Coronary artery (tissue), 2 donors: Measurements from ENCODE around the gene NEAT1.

Source experiments
- DNase-seq: peaks from one replicate; pipeline ENCODE4 v3.0.0-alpha.2; 2017; ENCODE audit warnings: low spot score
- H3K27ac ChIP-seq, 2 donors: fragments of 200-600 bp; sonication (generic); one replicate each; pipeline ENCODE4 v1.5.1; 2016 to 2019
- H3K4me3 ChIP-seq: fragments of 200-600 bp; sonication (generic); 2 replicates; pipeline ENCODE4 v1.5.1; 2016; ENCODE audit warnings: mild to moderate bottlenecking, moderate library complexity
- TF ChIP-seq, protein P1 (sequence below): fragments of 200-600 bp; sonication (generic); IDR thresholded peaks from one replicate; pipeline ENCODE4 v1.5.1; 2019; ENCODE audit warnings: antibody characterized with exemption

Gene NEAT1

DNA sequence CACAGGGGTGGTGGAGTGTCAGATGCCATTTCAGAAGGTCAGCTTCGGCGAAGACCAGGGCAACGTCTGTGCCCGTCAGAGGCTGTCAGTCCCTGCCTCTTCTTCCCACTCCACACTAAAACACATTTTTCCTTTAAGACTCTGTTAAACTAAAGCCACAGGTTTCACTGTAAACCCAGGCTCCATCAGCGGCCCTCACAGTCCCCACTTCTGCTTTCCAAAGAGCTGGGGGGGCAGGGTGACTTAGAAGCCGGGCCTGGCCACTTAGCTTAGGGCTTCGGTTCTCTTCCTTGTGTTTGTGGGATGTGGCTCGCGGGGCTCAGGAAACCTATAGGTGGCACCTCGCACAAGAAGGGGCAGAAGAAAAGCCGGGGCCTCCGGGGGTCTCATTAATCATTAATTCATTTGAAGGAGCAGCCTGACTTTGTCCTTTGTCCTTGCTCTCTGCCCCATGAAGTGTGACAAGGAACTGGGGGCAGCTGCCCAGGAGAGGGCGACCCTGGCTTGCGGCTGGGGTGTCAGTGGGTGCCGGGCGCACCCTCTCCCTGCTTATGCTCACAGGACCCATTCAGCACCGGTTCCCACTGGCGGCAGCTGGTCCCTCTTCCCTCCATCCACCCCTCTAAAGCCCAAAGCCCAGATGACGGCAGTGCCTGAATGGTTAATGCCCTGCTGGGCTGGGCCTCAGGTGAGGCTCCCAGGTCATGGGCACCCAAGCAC is 44.2 kb upstream of the NEAT1 start:
- Histone ChIP-seq H3K27ac (peak overlapping the region in 1 of 2 donors; percentile 4), H3K4me3 (no peak overlapping the region)
- DNase-seq = no peak
- TF ChIP-seq, protein P1, sequence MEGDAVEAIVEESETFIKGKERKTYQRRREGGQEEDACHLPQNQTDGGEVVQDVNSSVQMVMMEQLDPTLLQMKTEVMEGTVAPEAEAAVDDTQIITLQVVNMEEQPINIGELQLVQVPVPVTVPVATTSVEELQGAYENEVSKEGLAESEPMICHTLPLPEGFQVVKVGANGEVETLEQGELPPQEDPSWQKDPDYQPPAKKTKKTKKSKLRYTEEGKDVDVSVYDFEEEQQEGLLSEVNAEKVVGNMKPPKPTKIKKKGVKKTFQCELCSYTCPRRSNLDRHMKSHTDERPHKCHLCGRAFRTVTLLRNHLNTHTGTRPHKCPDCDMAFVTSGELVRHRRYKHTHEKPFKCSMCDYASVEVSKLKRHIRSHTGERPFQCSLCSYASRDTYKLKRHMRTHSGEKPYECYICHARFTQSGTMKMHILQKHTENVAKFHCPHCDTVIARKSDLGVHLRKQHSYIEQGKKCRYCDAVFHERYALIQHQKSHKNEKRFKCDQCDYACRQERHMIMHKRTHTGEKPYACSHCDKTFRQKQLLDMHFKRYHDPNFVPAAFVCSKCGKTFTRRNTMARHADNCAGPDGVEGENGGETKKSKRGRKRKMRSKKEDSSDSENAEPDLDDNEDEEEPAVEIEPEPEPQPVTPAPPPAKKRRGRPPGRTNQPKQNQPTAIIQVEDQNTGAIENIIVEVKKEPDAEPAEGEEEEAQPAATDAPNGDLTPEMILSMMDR = no peak

GRCh38 chr11:65378928-65379638 is 43.5 kb upstream of the NEAT1 start:
- no peak for DNase-seq
- TF ChIP-seq, protein P1 = no peak
- Histone ChIP-seq H3K4me3 (no peak overlapping the region), H3K27ac (peak overlapping the region in 1 of 2 donors; percentile 4)

DNA sequence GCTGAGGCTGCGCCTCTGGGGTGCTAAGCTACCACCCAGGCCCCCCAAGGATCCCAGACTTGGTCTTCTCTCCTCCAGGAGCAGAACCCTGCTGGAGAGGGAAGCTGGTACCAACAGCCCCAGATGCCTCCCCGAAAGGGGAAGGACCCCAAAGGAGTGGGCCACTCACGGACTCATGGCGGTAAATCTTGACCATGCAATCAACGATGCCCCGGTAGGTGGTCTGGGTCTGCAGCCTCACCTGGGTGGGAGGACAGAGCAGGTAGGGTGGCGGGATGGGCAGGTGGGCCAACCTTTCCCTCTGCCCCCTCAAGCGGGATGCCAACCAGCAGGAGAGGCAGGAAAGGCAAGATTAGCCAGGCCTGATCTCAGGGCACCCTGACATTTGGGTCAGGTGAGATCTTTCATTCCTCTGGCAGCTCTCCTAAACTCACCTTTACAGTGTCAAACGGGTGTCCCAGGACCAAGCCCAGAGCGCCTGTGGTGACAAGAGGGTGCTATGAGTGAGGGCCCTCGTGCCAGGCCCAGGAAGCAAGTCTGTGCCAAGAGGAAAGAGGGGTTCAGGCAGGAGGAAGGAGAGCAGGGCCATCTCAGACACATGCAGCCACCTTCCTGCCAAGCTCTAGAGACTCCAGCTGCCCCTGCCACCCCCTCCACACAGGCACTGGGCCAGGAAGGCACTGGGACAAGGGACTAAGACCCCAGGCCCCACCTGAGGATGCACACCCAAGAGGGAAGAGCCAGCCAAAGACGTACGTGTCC is 42.7 kb upstream of the NEAT1 start:
- TF ChIP-seq, protein P1 = no peak
- Histone ChIP-seq H3K4me3 (no peak overlapping the region), H3K27ac (peak overlapping the region in 1 of 2 donors; percentile 28)
- no peak for DNase-seq

DNA sequence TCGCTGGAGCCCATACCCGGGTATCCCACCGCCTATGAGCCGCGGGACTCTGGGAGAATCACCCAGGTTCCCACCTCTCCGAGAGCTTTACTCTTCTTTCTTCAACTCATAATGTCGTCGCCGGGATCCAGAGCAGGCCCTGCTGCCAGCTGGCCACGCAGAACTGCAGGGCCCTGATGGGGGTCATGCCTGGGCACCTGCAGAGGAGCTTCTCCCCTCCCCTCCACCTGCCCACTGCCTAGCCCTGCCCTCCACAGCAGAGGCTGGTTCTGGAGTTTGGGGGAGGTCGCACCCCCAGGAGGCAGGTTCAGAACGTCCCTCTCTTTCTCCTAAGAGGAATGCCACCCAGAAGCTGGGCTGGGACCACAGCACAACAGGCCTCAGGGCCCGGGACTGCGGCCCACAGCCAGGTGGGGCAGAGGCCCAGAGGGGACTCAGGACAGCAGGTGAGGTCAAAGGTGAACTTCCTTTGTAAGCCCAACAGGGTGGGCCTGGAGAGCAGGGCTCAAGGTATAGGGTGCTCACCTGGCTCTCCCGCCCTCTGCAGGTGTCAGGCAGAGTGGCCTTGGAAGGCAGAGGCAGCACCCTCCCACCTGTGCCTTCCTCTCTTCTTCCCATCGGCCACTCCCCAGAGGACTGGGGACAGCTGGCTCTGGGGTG is 42.0 kb upstream of the NEAT1 start:
- Histone ChIP-seq H3K27ac (peak overlapping the region in 1 of 2 donors; percentile 28), H3K4me3 (no peak overlapping the region)
- no peak for DNase-seq
- TF ChIP-seq, protein P1 = no peak

- Histone ChIP-seq H3K4me3 (peak overlapping the region; percentile 72), H3K27ac (peak overlapping the region; percentile 97 to 99)
- DNase-seq = no peak
- TF ChIP-seq, protein P1 = no peak
Measured at GRCh38 chr11:65381716-65382032, 40.9 kb upstream of the NEAT1 start.

DNA sequence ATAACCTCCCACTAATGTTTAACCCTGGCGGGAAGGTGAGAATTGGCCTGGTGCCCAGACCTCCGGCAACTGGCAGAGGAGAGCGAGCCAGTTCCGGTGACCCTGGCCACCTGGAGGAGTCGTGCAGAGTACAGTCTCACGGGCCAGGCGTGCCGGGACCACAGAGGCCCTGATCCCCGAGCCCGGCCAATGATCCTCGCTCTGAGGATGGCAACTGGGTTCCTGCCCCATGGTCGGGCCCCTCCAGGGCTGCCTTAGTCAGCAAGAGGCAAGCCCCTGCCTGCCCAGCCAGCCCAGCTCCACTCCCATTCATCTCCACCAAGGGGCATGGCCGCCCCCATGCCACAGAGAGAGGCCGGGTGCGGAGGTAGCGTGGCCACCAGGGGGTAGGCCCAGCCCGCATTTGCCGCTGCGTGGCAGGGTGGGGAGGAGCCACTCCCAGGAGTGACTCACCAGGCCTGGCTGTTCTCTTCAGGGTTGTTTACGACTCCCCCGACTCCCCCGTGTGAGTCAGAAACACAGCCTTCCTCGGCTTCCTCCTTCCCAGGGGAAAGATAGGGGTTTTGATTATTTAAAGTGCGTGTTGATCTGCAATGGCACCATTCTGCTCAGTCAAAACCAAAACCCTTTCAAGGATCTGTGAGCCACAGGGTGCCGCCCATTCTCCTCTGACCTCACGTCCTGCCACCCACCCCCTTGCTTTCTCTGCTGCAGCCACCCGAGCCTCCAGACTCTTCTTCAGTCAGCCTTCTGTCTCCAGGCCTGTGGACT is 40.4 kb upstream of the NEAT1 start, which contains the start of gene SLC25A45:
Gene SLC25A45 (minus strand): TSS at position 614 of the 771 bp plus-strand sequence. CDS start 695 bp downstream, outside the sequence.
- peak; percentile 97 for DNase-seq

More for the DNA sequence above, 40.4 kb upstream of the NEAT1 start, which contains the start of gene SLC25A45:
- Histone ChIP-seq H3K4me3 (peak within 1 kb of the TSS; percentile 72), H3K27ac (peak within 1 kb of the TSS; percentile 97 to 99)
- TF ChIP-seq, protein P1 = peak; percentile 83
